Inflammatory macrophage treated with lipopolysaccharide for 4 hours (primary cell): ENCODE data around the gene GMCL1.
"Not testable (repeated sequence)": the region's sequence is repeated elsewhere in the genome, so short reads cannot be mapped to it uniquely, and the experiment has no call there.

ENCODE experiments used
- DNase-seq: peaks from one replicate; pipeline ENCODE4 v3.0.0-alpha.2; 2020

GMCL1 gene

DNA sequence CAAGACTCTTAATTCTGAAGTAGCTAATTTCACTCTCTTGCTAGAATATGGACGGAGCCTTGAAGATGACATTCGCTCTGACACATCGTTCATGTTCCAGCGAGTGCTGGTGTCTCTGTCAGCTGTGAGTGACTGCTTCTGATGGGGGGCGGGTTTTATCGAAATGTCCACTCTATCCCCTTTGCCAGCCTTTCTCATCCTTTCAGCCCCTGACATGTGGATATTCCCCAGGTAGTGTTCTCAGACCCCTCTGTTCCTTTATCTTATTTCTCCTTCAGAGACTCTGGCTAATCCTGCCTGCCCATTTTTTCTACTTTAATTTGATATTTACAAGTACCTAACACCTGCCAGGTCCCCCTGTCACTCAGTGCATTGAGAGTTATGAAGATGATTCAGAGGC is 18.9 kb upstream of the GMCL1 start:
- DNase-seq, result no peak

DNA sequence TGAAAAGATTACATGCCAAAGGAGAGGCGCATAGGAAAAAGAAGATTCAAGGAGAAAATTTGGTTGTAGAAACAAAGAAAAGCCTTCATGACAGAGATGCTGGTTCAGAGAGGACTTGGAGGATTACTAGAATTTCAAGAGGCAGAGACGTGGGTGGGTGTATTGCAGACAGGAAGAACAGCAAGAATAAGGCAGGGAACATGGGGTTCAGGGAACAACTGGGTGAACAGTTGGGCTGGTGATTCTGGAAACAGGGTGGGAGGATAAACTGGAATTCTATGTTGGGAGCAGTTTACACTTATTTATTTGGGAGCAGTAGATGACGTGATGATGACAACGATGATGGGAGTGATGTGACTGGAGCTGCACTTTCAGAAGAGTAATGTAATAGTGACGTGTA is 18.4 kb upstream of the GMCL1 start:
- no peak for DNase-seq

DNA sequence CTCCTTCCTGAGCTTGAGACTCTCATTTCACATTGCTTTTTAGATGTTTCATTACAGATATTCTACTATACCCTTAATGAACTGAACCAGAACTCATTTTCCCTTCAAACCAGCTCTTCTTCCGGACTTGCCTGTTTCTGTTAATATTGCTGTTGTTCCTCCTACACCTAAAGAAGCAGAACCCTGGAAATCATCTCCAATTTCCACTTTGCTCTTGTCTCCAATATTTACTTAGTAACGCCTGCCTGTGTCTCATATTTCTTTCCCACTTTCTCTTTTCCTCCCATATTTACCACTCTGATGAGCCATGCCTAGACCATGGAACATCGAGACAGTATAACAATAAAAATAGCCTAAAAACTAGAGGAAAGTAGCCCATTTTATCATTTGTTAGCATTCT is 17.9 kb upstream of the GMCL1 start:
- DNase-seq, result no peak

DNA sequence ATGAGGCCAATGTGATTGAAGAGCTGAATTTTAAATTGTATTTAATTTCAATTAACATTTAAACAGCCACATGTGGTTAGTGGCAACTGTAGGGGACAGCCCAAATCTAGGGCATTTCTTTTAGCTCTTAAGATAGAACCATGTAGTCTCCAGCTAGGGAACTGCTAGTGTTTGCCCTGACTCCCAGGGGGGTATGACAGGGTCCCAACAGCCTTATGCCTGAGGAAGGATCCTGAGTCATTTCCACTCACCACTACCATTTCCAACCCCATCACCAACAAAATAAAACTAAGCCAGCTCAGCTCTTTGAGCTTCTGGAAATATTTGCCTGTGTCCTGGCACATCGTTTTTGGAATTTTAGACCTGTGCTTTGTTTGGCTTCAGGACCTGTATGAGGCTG is 13.7 kb upstream of the GMCL1 start:
- DNase-seq, result no peak

DNA sequence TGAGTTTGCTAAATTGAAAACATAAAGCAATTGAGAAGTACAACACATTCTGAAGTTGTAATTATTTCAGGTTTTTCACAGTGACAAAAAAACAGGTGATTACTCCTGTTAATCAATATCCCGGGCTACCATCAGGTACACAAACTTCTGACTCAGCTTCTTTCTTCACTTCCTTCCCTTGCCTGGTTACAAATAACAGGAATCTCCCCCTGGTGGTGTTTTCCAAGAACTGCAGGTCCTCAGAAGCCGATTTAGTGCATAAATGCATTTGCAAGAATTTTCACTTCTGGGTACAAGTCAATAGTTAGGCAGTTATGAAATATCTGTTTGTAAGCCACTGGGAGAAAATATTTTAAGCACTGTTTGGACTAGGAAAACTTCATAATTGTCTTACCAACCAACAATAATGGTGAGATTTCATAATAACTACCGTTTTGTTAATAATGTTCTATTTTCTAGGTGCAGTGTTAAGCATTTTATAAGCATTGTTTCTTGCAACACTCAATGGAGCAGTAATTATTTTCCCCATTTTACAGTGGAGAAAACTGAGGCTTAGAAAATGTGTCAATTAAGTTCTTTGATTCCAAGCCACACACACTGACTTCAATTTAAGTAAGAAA is 12.4 kb upstream of the GMCL1 start:
- DNase-seq, result peak; percentile 88

DNA sequence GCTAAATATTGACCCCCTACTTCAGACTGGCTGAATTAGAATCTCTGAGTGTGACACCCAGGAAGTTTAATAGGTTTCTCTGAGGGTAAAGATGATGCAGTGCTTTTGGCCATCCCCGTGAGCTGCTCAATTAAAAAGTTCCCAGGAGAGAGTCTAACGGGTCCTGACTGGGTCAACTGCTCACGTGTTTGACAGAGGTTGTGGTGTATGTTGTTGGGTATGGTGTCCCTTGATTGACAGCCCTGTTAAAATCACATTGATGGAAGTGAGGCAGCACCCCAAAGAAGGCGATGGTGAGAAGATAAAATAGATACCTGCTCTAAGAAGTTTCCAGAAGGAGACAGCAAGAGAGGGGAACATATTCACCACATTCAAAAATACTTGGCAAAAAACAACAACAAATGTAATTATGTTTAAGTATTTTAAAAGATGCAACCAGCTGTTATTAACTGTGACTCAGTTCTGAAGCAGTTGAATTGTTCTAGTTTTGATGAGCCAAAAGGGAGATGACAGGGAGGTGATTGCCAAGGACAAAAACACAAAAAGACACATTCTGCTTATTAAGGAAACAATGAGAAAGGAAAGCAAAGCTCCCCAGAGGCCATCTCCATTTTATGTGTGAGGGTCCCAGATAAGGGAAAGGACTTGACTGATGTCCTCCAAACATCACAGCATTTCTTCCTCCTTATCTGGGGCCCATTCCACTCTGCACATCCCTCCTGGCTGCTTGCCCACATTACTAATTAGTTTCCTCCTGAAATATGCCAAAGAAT is 11.5 kb upstream of the GMCL1 start:
- no peak for DNase-seq

DNA sequence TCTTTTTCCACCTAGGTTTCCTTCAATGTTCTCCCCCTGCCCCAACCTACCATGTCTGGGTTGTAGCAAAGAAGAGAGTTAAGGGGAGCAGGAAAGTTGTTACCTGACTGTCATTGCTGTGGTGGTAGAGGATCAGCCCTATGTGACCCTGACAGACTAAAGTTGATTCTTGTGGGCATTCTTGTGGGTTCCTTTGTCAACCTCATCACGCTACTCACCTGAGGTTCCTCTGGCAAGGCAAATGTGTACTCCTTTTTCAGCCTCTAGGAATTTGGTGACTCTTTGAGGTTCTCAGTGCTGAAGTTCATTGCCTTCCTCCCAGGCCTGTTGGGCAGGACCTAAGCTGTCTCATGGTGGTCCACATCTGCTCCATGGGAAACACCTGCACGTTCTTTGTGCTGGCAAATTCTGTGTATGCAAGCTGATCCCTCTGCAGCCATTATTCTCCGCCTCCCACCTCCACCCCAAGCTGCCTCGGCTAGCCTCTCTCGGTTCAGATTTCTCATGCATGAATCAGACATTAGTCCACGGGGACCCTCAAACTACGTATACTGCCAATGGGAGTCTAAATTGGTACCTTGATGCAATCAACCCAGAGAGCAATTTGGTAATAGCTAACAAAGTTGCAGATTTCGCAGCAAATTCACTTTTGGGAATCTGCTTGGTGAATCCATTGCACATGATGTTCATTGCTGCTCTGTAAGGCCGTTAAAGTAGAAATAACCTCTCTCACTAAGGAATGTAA is 1.5 kb upstream of the GMCL1 start:
- no peak for DNase-seq

DNA sequence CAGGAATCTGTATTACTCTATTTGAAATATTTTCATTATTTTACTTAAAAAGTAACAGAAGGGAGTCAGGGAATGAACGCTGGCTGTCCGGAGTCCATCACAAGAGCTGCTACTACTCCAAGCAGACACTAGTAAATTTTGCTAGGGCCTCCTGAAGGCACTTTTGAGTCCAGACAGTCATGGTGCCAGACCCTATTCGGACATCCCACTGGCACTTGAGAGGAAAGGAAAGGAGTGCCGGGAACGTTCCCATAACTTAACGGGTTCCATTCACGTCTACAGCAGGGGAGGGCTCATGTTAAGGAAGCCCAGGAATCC is 563 bp upstream of the GMCL1 start:
- DNase-seq, result no peak

DNA sequence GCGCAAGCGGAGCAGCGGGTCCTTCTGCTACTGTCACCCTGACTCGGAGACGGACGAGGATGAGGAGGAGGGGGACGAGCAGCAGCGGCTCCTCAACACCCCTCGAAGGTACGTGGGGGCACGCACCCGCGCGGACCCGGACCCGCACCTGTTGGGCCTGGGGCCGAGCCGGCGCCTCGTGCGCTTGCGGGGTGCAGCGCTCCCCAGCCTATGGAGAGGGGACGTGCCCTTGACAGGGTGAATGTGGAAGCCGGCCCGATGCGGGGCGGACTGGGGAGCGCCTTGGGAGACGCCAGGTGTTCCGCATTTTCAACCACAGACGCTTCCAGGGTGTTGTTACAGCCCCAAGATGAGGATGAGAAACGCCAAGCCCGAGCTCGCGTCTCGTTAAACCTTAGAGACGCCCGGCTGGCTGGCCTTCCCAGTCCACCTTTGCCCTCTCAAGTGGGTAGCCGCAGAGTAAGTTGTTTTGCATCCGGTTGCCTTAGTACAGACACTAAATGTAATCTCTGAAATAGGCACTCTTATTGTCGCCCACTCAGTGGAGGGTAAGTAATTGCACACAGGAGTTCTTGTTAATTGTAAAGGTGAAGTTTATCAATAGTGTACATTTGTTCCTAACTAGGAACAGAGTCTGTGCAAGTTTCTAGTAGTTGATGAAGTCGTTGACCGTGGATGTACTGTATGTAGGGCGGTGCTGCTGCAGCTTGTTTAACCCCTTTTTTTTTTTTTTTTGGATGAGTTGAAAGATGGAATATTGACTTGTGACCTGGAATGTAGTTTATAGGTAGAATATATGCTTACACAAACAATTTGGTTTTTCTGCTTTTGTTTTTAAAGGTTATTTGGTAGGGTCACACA is 815 bp downstream of the GMCL1 start:
- peak; percentile 26 for DNase-seq

DNA sequence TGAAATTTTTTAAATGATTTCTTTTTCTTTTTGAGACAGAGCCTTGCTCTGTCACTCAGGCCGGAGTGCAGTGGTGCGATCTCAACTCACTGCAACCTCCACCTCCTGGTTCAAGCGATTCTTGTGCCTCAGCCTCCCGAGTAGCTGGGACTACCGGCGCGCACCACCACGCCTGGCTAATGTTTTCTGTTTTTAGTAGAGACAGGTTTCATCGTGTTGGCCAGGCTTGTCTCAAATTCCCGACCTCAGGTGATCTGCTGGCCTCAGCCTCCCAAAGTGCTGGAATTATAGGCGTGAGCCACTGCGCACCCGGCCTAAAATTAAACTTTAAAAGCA is 1.4 kb downstream of the GMCL1 start:
- not testable (repeated sequence) for DNase-seq

DNA sequence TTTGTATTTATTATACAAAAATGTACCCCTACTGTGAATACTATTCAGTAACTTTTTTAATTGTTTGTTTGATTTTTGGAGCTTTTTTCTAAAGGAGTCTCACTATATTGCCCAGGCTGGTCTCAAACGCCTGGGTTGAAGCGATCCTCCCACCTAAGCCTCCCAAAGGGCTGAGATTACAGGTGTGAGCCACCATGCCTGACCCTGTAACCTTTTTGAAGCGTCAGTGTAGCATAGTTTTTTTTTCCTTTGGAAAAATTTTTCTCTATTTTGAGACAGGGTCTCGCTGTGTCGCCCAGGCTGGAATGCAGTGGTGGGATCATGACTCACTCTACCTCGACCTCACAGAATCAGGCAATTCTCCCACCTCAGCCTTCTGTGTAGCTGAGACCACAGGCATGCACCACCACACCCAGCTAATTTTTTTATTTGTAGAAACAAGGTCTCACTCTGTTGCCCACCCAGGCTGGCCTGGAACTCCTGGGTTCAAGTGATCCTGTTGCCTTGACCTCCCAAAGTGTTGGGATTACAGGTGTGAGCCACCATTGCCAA is 2.0 kb downstream of the GMCL1 start:
- no peak for DNase-seq

DNA sequence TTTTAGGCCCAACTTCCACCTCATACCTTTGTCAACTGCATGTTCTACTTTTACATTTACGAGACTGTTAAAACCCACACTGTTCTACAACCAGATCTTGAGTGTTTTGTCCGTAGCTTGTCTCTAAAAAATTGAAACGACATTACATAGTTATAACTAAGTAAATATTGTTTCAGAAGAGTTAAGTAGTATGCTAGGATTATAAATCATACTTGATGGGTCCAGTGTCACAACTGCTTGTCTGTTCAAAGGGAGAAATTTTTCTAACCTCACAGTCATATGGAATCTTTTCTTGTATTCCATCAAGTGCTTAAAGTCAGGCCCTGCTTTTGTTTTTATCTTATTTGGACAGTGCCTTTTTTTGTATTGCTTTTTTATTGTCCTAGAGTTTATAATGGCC is 4.3 kb downstream of the GMCL1 start:
- no peak for DNase-seq

DNA sequence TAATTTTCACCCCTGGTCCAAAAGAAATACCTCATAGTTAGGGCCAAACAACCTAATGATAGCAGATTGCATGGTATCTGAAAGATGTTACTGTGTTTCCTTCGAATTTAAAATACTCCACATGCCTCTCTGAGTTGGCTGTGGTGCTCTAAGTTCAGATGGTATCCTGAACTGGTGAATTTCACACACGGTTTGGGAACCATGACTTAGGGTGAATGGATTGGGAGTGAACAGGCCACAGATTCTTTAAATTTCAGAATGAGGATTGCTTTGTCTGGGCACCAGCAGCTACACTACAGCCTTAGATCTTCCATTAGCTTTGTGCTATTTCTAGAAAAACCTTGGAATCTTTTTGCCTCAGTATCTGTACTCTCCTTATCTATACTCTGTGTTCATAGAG is 6.2 kb downstream of the GMCL1 start:
- no peak for DNase-seq

DNA sequence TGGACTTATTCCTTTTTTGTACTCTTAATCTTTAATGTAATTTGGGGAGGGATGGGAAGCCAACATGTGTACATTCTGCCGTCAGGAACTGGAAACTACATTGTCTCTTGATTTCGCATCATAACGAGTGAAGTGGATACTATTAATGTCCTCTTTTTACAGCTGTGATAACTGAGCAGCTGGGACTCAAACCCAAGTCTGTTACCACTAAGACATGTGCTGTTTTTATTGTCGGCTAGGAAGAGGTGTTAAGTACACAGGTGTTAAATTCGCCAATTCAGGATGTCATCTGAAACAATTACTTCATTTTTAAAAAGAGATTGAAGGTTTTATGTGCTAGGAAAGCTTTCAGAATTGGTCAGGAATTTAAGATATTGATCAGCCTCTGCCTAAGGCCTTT is 6.9 kb downstream of the GMCL1 start:
- DNase-seq, result no peak

DNA sequence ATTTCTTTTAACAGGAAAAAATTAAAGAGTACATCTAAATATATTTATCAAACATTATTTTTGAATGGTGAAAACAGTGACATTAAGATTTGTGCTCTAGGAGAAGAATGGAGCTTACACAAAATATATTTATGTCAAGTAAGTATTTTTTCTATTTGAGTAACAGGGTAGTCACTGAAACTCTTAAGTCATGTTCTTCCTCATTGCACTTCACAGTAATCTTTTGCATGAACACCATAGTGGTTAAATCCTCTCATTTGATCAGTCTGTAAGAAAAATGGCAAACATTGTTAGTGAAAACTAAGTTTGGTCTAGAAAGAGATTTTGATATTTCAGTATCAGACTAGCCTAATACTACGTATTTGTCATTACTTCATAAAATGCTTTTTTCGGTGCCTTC is 8.1 kb downstream of the GMCL1 start:
- DNase-seq, result peak; percentile 27

DNA sequence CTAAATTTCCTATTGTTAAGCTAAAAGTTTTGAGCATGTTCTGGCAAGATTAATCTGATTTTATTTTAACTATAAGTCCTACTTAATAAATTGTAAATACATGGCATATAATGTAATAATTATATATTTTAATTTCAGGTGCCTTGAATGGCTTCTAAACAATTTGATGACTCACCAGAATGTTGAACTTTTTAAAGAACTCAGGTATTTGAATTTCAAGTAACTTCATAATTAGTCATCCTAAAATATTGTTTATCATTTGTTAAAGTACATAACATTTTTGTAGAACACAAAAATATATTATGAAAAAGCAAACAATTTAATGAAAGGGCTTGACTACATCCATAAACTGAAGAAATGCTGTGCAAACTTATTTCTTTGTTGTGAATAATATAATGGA is 14.5 kb downstream of the GMCL1 start:
- no peak for DNase-seq

DNA sequence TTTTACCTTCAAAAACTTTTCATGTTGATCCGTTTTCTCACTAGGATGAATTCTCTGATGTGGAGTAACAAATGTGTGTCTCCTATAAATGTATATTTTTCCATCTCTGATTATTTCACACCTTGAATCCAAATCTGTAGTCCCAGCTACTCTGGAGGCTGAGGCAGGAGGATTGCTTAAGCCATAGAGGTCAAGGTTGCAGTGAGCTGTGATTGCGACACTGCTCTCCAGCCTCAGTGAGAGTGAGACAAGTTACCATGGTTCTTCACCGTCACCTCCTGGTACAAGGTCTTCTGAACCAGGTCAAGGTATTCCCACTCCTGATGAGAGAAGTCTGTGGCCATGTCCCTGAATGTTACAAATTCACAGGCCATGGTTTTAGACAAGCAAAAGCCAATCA is 15.1 kb downstream of the GMCL1 start:
- no peak for DNase-seq

DNA sequence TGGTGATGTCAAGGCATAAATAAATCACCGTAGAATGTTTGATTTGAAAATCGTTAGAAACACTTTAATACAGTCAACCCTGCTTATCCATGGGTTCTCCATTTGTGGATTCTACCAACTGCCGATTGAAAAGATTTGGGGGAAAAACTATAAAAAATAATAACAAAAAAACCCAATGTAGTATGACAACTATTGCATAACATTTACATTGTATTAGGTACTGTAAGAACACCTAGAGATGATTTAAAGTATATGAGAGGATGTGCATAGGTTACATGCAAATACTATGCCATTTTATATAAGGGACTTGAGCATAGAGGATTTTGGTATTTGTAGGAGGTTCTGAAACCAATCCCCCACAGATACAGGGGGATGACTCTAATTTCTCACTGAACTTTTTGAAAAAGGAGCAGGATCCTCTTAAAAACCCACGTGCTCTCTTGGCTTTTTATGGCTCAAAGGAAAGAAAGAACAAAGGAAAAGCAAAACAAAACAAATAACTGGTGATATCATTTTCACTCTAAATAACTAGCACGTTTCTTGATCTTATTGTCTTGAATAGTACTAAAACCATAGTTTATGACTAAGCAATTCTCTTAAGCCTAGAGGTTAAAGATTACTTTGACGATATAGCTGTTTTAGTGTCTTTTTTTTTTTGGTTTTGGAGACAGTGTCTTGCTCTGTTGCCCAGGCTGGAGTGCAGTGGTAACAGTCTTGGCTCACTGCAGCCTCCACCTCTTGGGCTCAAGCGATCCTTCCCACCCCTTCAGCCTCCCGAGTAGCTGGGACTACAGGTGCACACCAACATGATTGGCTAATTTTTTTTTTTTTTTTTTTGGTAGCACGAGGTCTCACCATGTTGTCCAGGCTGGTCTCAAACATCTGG is 17.0 kb downstream of the GMCL1 start:
- DNase-seq, result no peak

DNA sequence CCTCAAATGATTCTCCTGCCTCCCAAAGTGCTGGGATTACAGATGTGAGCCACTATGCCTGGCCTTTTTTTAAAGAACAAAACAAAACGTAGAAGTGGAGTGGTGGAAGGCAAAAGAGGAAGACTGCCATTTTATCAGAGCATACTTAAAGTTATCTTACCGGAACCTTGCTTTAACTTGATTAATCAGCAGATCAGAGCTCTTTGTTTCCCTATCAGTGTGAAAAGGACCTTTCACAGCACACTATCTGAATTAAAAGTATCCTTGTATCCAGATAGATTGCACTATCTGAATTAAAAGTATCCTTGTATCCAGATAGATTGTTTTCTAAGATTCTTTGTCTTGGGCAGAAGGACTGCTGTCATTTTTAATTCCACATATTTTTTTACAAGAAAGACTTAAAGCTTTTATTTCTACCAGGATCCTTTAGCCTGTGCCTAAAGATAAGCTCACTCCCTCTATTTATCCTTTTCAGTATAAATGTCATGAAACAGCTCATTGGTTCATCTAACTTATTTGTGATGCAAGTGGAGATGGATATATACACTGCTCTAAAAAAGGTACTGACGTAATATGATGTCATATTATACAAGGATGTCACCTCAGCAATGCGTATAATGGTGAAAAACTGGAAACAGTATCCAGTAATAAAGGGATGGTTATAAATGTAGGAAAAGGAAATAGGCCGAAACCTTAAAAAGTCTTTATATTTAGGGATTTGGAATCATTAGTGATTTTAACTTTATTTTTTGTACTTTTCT is 17.8 kb downstream of the GMCL1 start:
- DNase-seq, result no peak

DNA sequence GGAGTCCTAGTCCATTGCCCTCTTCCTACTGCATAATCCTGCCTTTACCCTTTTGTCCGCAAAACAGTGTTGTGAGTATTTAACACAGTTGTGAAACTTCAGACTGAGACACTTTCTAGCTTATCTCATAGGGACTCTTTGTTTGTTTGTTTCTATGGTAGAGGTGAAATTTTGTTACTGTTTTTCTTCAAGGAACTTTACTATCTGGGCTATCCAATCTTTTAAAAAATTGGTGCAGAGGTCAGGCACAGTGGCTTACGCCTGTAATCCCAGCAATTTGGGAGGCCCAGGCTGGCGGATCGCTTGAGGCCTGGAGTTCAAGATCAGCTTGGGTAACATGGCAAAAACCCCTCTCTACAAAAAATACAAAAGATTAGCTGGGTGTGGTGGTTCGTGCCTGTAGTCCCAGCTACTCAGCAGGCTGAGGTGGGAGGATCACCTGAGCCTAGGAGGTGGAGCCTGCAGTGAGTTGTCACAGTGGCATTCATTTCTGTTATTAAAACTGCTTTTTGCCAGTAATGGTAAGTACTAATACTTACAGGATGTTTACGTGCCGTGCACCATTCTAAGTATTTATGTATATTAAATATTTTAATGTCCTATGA is 18.8 kb downstream of the GMCL1 start:
- DNase-seq, result no peak

DNA sequence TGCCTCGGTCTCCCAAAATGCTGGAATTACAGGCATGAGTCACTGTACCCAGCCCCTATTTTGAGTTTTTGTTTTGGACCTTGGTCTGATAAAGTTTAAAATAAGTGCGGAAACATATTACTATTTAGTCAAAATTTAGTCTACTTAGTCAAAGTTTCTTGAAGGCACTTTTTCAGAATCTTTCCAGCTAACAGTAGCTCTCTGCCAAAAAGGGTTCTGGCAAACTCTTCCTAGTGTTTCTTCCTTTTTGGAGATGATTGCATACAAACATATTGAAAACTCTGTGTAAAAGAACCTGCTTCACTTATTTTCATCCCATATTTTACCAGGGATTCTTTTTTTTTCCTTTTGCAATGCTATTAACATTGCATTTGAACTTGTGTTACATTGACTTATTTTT is 28.8 kb downstream of the GMCL1 start:
- DNase-seq, result no peak
